Type B pancreatic cell (in vitro differentiated cells): ENCODE results near the gene SLC10A3. TPM values are rescaled to one million over a fixed set of nuclear protein-coding genes. Genes with fewer than 3 reads are reported as not detected.

Experiments used
- DNase-seq: peaks from one replicate; pipeline ENCODE4 v3.0.0; 2021; ENCODE audit warnings: mixed read lengths; ENCODE audit not compliant: unreplicated experiment; ENCODE audit errors: extremely low spot score
- H3K27ac Mint-ChIP-seq: 2 replicates; pipeline ENCODE4 v1.8.0; 2021; ENCODE audit warnings: mild to moderate bottlenecking, mixed read lengths
- H3K27me3 Mint-ChIP-seq: 2 replicates; pipeline ENCODE4 v1.8.0; 2021; ENCODE audit warnings: mixed read lengths
- H3K36me3 Mint-ChIP-seq: 2 replicates; pipeline ENCODE4 v1.8.0; 2021; ENCODE audit warnings: mixed read lengths
- H3K4me1 Mint-ChIP-seq: one replicate; pipeline ENCODE4 v1.8.0; 2021; ENCODE audit warnings: mixed read lengths; ENCODE audit not compliant: unreplicated experiment
- H3K4me3 Mint-ChIP-seq: 2 replicates; pipeline ENCODE4 v1.8.0; 2021; ENCODE audit warnings: mild to moderate bottlenecking, mixed read lengths
- H3K9me3 Mint-ChIP-seq: 2 replicates; pipeline ENCODE4 v1.8.0; 2021; ENCODE audit warnings: mixed read lengths
- total RNA-seq: library from RNA; stranded (reverse); gene quantifications from 2 replicates; pipeline ENCODE4 v1.2.1, GENCODE V29; 2021; ENCODE audit warnings: low replicate concordance
- TF ChIP-seq, protein P1 (sequence below): fragments of 200-600 bp; sonication (generic); conservative IDR thresholded peaks from 2 replicates; pipeline ENCODE4 v1.5.0; 2021; ENCODE audit warnings: antibody characterized with exemption, mild to moderate bottlenecking

SLC10A3 gene
- total RNA-seq, 1 donor from 2014 or later, result 13.0 TPM

DNA sequence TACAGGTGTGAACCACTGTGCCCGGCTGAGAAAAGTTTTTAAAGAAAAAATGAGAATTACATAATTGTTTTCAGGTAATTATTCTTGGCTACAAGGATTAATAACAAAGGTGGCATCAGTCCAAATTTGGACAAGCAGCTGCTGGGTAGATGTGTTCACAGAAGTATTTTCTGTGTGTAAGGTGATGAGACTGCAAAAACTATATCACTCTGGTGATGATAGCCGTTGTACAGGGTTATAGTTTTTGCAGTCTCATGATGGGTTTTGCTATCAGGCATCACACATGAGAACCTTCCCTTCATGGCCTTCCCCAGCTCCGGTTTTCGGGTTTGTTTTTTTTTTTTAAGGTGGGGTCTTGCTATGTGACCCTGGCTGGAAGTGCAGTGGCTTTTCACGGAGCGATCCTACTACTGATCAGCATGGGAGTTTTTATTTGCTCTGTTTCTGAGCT is 5.1 kb upstream of the SLC10A3 start:
- H3K4me1 Mint-ChIP-seq, result no peaks in the 10 kb centered on the region

DNA sequence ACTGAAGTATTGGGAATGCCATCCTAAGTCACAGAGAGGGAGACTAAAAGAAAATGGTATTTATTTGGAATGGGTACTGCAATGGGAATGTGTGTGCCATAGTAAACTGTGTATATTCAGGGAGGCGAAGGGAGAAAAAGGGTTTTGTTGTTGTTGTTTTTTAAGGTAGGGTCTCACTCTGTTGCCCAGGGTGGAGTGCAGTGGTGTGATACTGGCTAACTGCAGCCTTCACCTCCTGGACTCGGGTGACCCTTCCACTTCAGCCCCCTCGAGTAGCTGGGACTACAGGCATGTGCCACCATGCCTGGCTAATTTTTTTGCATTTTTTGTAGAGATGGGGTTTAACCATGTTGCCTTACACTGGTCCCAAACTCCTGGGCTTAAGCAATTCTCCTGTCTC is 4.3 kb upstream of the SLC10A3 start:
- no peak overlapping the region for H3K4me3 Mint-ChIP-seq
- TF ChIP-seq, protein P1, sequence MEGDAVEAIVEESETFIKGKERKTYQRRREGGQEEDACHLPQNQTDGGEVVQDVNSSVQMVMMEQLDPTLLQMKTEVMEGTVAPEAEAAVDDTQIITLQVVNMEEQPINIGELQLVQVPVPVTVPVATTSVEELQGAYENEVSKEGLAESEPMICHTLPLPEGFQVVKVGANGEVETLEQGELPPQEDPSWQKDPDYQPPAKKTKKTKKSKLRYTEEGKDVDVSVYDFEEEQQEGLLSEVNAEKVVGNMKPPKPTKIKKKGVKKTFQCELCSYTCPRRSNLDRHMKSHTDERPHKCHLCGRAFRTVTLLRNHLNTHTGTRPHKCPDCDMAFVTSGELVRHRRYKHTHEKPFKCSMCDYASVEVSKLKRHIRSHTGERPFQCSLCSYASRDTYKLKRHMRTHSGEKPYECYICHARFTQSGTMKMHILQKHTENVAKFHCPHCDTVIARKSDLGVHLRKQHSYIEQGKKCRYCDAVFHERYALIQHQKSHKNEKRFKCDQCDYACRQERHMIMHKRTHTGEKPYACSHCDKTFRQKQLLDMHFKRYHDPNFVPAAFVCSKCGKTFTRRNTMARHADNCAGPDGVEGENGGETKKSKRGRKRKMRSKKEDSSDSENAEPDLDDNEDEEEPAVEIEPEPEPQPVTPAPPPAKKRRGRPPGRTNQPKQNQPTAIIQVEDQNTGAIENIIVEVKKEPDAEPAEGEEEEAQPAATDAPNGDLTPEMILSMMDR, result no peak
- no peaks in the 10 kb centered on the region for H3K9me3 Mint-ChIP-seq
- no peaks in the 10 kb centered on the region for H3K27me3 Mint-ChIP-seq
- H3K27ac Mint-ChIP-seq, result no peak overlapping the region
- no peak for DNase-seq
- no peaks in the 10 kb centered on the region for H3K4me1 Mint-ChIP-seq
- H3K36me3 Mint-ChIP-seq, result no peaks in the 10 kb centered on the region

More for the DNA sequence above, 5.1 kb upstream of the SLC10A3 start:
- Mint-ChIP-seq H3K4me3 (no peak overlapping the region), H3K27me3 (no peaks in the 10 kb centered on the region), H3K27ac (no peak overlapping the region), H3K9me3 (no peaks in the 10 kb centered on the region), H3K36me3 (no peaks in the 10 kb centered on the region)
- TF ChIP-seq, protein P1, result no peak
- no peak for DNase-seq

DNA sequence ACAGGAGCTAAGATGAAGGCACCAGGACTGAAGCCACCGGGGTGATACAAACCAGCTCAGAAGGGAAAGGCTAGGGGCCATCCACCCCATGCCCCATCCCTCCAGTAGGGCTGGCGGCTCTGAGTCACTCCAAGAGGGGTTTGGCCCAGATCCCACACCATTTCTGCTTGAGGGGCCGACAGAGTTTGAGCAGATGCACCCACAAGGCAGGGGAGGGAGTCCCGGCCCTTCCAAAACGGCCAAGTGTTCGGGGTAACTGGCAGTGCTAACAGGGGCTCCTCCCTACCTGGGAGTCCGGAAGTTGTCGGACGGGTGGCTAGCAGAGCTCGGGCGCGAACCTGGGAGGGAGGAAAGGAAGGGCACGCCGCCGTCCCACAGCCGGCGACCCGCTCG is 412 bp downstream of the SLC10A3 start:
- H3K4me3 Mint-ChIP-seq, result peak overlapping the region; percentile 88
- TF ChIP-seq, protein P1, result no peak
- DNase-seq, result peak; percentile 62
- no peaks in the 10 kb centered on the region for H3K4me1 Mint-ChIP-seq
- peak overlapping the region; percentile 91 for H3K27ac Mint-ChIP-seq
- no peaks in the 10 kb centered on the region for H3K9me3 Mint-ChIP-seq
- H3K27me3 Mint-ChIP-seq, result no peaks in the 10 kb centered on the region
- H3K36me3 Mint-ChIP-seq, result no peaks in the 10 kb centered on the region

DNA sequence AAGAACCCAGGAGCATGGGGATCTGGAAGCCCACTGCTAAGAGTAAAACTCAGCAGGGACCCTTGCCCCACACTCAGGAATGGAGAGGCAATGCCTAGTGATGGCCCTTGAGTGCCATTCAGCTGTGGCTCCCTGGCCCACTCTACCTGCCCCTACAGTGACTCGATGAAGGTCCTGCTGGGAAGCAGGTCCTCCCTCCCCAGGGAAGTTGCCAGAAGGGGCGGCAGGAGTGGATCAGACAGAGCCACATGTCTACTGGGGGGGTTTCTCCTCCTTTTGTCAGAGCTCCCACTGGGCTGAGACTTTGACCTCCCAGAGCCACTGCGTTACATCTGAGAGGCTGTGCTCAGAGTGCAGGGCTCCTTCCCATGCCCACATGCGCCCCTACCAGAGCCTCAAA is 1.2 kb downstream of the SLC10A3 start:
- TF ChIP-seq, protein P1, result no peak
- no peaks in the 10 kb centered on the region for H3K4me1 Mint-ChIP-seq
- peak overlapping the region; percentile 91 for H3K27ac Mint-ChIP-seq
- H3K4me3 Mint-ChIP-seq, result peak overlapping the region; percentile 88
- no peak for DNase-seq
- no peaks in the 10 kb centered on the region for H3K9me3 Mint-ChIP-seq
- H3K36me3 Mint-ChIP-seq, result no peaks in the 10 kb centered on the region
- no peaks in the 10 kb centered on the region for H3K27me3 Mint-ChIP-seq

DNA sequence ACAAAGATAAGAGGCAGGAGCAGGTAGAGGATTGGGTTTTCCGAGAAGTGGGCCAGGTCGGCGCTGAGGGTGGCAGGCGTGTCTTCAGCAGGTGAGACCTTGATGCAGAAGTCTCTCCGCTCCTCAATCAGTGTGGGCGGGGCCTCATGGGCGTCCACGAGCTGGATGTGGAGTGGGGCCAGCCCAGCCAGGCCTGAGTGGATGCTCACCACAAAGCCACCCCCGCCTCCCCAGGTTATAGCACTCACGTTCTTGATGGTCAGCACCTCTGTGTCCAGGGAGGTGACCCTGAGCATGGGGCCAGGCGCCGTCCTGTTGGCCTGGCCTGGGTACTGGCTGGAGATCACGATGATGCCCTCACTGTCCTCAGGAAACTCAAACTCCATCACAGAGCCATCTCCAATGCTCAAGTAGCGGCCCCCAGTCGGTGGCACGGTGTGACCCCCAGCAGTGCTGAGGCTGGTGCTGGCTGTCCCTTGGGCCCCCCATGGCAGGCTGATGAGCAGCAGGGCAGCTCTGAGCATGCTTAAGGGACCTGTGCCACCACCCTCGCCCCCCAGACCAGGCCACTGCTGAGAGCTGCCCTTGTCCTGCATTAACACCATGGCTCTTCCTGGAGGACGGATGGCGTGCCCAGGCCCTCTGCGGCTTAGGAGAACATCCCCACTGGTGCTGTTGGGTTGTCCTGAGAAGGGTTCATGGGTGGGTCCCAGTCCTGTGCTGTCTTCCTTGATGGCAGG is 1.9 kb downstream of the SLC10A3 start:
- H3K27ac Mint-ChIP-seq, result no peak overlapping the region
- H3K36me3 Mint-ChIP-seq, result no peaks in the 10 kb centered on the region
- no peaks in the 10 kb centered on the region for H3K27me3 Mint-ChIP-seq
- TF ChIP-seq, protein P1, result no peak
- peak; percentile 67 for DNase-seq
- no peaks in the 10 kb centered on the region for H3K4me1 Mint-ChIP-seq
- H3K4me3 Mint-ChIP-seq, result peak overlapping the region; percentile 41
- no peaks in the 10 kb centered on the region for H3K9me3 Mint-ChIP-seq
